HCT116 (cell line): ENCODE results near the gene CD84. TPM values are rescaled to one million over a fixed set of nuclear protein-coding genes. Genes with fewer than 3 reads are reported as not detected.

Source experiments
- ATAC-seq: fragments of 200-7000 bp; cut with Tn5 transposase; 2 replicates; pipeline ENCODE4 v1.9.1; 2020; ENCODE audit warnings: mild to moderate bottlenecking, moderate library complexity
- BruUV-seq: library from RNA; stranded (reverse); fragments of 400-500 nt; replicated peaks from 2 replicates; lab custom pipeline; 2021; lab: Mats Ljungman, UMichigan
- CTCF ChIA-PET: fragments of 300-600 bp; sonication (Branson Sonifier 250); formaldehyde crosslinking; loops from one replicate; lab custom pipeline; 2021; ENCODE audit warnings: antibody characterized with exemption; lab: Charles Lee
- POLR2A ChIA-PET: fragments of 300-600, 350-600 bp; sonication (Branson Sonifier 250); formaldehyde crosslinking; loops from one replicate; lab custom pipeline; 2021; ENCODE audit warnings: antibody characterized with exemption; lab: Charles Lee
- RAD21 ChIA-PET, 2 experiments: fragments of 300-600 bp; sonication (Branson Sonifier 250); formaldehyde crosslinking; loops; one replicate each; lab custom pipeline; 2023; ENCODE audit warnings: low total read pairs in 2 of 2; ENCODE audit not compliant: uncharacterized antibody in 2 of 2, unreplicated experiment in 2 of 2, low non-redundant PET in 1 of 2; lab: Charles Lee
- DNase-seq: peaks from one replicate; pipeline ENCODE4 v3.0.0-alpha.2; 2010; ENCODE audit warnings: low read depth, low spot score
- H2AFZ ChIP-seq: fragments of 200-600 bp; shearing (Covaris generic), sonication (generic); 2 replicates; pipeline ENCODE4 v1.6.1; 2017; ENCODE audit warnings: low read depth, mixed run types, mixed read lengths, antibody characterized with exemption, low read length; ENCODE audit not compliant: poor library complexity, severe bottlenecking
- H3K27ac ChIP-seq: 2 replicates; pipeline ENCODE4 v1.5.1; 2012; ENCODE audit warnings: low read depth, low read length
- H3K27me3 ChIP-seq: fragments of 200-600 bp; sonication (generic); 2 replicates; pipeline ENCODE4 v1.6.1; 2016; ENCODE audit warnings: mixed run types, low read length, mixed read lengths; ENCODE audit not compliant: insufficient read depth
- H3K36me3 ChIP-seq, 2 experiments: fragments of 200-500 bp in 1 of 2; fragments of 200-600 bp in 1 of 2; sonication (Bioruptor generic) in 1 of 2; sonication (generic) in 1 of 2; 2 replicates each; pipeline versions ENCODE4 v1.5.1 to v1.6.1; 2014 to 2016; ENCODE audit warnings: low read length in 2 of 2, inconsistent platforms in 1 of 2, mixed read lengths in 1 of 2, mixed run types in 1 of 2; ENCODE audit not compliant: insufficient read depth in 2 of 2, control insufficient read depth in 1 of 2
- H3K4me1 ChIP-seq, 2 experiments: fragments of 200-600 bp in 1 of 2; sonication (generic) in 1 of 2; 2 replicates each; pipeline versions ENCODE4 v1.5.1 to v1.6.1; 2012 to 2017; ENCODE audit warnings: low read length in 2 of 2, inconsistent platforms in 1 of 2, mild to moderate bottlenecking in 1 of 2, mixed read lengths in 1 of 2, mixed run types in 1 of 2, moderate library complexity in 1 of 2; ENCODE audit not compliant: insufficient read depth in 2 of 2, control insufficient read depth in 1 of 2
- H3K4me2 ChIP-seq: fragments of 200-600 bp; sonication (generic); 2 replicates; pipeline ENCODE4 v1.6.1; 2017; ENCODE audit warnings: mixed run types, low read length, mixed read lengths
- H3K4me3 ChIP-seq, 2 experiments: fragments of 200-600 bp in 1 of 2; sonication (generic) in 1 of 2; replicated peaks in 1 of 2; 2 replicates each; pipeline ENCODE4 v1.5.1; 2011 to 2016; ENCODE audit warnings: low read length in 2 of 2, control low read depth in 1 of 2, low read depth in 1 of 2, mild to moderate bottlenecking in 1 of 2, mixed read lengths in 1 of 2, mixed run types in 1 of 2
- H3K79me2 ChIP-seq: fragments of 200-600 bp; sonication (generic); 2 replicates; pipeline ENCODE4 v1.6.1; 2017; ENCODE audit warnings: mild to moderate bottlenecking, mixed run types, low read length, moderate library complexity, mixed read lengths; ENCODE audit not compliant: insufficient read depth
- H3K9ac ChIP-seq: fragments of 200-600 bp; sonication (generic); 2 replicates; pipeline ENCODE4 v1.6.1; 2016; ENCODE audit warnings: low read length, mixed read lengths
- H3K9me2 ChIP-seq: fragments of 200-600 bp; sonication (generic), shearing (Covaris generic); 2 replicates; pipeline ENCODE4 v1.6.1; 2017; ENCODE audit warnings: mixed run types, mild to moderate bottlenecking, moderate library complexity; ENCODE audit not compliant: insufficient read depth
- H3K9me3 ChIP-seq, 2 experiments: fragments of 200-500 bp in 1 of 2; fragments of 200-600 bp in 1 of 2; sonication (Bioruptor generic) in 1 of 2; sonication (generic) in 1 of 2; 2 replicates each; pipeline ENCODE4 v1.6.1; 2014 to 2017; ENCODE audit warnings: low read length in 2 of 2, mixed read lengths in 2 of 2, inconsistent platforms in 1 of 2, low read depth in 1 of 2, mild to moderate bottlenecking in 1 of 2, mixed run types in 1 of 2, moderate library complexity in 1 of 2; ENCODE audit not compliant: control insufficient read depth in 1 of 2, insufficient read depth in 1 of 2
- H4K20me1 ChIP-seq: fragments of 200-600 bp; sonication (generic), shearing (Covaris generic); 2 replicates; pipeline ENCODE4 v1.6.1; 2017; ENCODE audit warnings: mixed run types, mild to moderate bottlenecking, moderate library complexity; ENCODE audit not compliant: insufficient read depth
- ATF3 ChIP-seq: IDR thresholded peaks from 2 replicates; pipeline ENCODE4 v1.6.1; 2012
- ELF1 ChIP-seq: IDR thresholded peaks from 2 replicates; pipeline ENCODE4 v1.6.1; 2012; ENCODE audit warnings: low read depth, borderline replicate concordance
- EZH2 ChIP-seq: fragments of 200-600 bp; sonication (generic); IDR thresholded peaks from 2 replicates; pipeline ENCODE4 v1.6.1; 2017; ENCODE audit warnings: antibody characterized with exemption, mixed run types
- FOSL1 ChIP-seq: IDR thresholded peaks from 2 replicates; pipeline ENCODE4 v1.6.1; 2012; ENCODE audit warnings: low read depth
- JUND ChIP-seq: IDR thresholded peaks from 2 replicates; pipeline ENCODE4 v1.6.1; 2012
- MAX ChIP-seq: IDR thresholded peaks from 2 replicates; pipeline ENCODE4 v1.6.1; 2012
- POLR2AphosphoS5 ChIP-seq: IDR thresholded peaks from 2 replicates; pipeline ENCODE4 v1.6.1; 2011; ENCODE audit warnings: mild to moderate bottlenecking, low read depth, low read length, moderate library complexity
- RAD21 ChIP-seq: IDR thresholded peaks from 2 replicates; pipeline ENCODE4 v1.6.1; 2012; ENCODE audit warnings: low read depth, mild to moderate bottlenecking
- REST ChIP-seq: IDR thresholded peaks from 2 replicates; pipeline ENCODE4 v1.6.1; 2012; ENCODE audit warnings: low read depth
- SIN3A ChIP-seq: IDR thresholded peaks from 2 replicates; pipeline ENCODE4 v1.6.1; 2012; ENCODE audit warnings: low read depth
- SP1 ChIP-seq: IDR thresholded peaks from 2 replicates; pipeline ENCODE4 v1.6.1; 2012; ENCODE audit warnings: low read depth
- SRF ChIP-seq: IDR thresholded peaks from 2 replicates; pipeline ENCODE4 v1.6.1; 2012; ENCODE audit warnings: low read depth
- TCF7L2 ChIP-seq: IDR thresholded peaks from 2 replicates; pipeline ENCODE4 v1.7.0; 2011; ENCODE audit warnings: borderline replicate concordance, inconsistent platforms; ENCODE audit not compliant: insufficient read depth, insufficient read length; ENCODE audit errors: extremely low read depth
- YY1 ChIP-seq: IDR thresholded peaks from 2 replicates; pipeline ENCODE4 v1.6.1; 2011; ENCODE audit warnings: low read length, low read depth, moderate library complexity, mild to moderate bottlenecking; ENCODE audit not compliant: insufficient replicate concordance; ENCODE audit errors: extremely low read depth
- ZBTB33 ChIP-seq: IDR thresholded peaks from 2 replicates; pipeline ENCODE4 v1.6.1; 2011; ENCODE audit warnings: mild to moderate bottlenecking, low read length, moderate library complexity; ENCODE audit not compliant: insufficient replicate concordance; ENCODE audit errors: extremely low read depth
- ZFX ChIP-seq: fragments of 450-650 bp; IDR thresholded peaks from 2 replicates; pipeline ENCODE4 v1.6.1; 2017
- ZNF274 ChIP-seq: fragments of 200-500 bp; sonication (Bioruptor generic); IDR thresholded peaks from 2 replicates; pipeline ENCODE4 v1.6.1; 2014; ENCODE audit warnings: mild to moderate bottlenecking, low read depth, low read length, inconsistent platforms
- intact Hi-C: fragments of 100-400 bp; cut with micrococcal nuclease; formaldehyde crosslinking; loops from 2 replicates; pipeline ENCODE4 v1.10.0; 2022
- total RNA-seq: library from RNA; stranded (reverse); gene quantifications from one replicate; pipeline ENCODE4 v1.2.1, GENCODE V29; 2021; ENCODE audit not compliant: unreplicated experiment

Gene CD84
- total RNA-seq, 1 experiment from 2014 or later: 0.02 TPM

- RAD21 ChIA-PET: no interaction called here
- no peak for DNase-seq
- H3K27ac ChIP-seq: no peak overlapping the region
- no peaks in the 10 kb centered on the region for H3K36me3 ChIP-seq
- H3K4me1 ChIP-seq: no peaks in the 10 kb centered on the region
- no peak for TF ChIP-seq JUND
- no peak for TF ChIP-seq SRF
- TF ChIP-seq FOSL1: no peak
- no peak for TF ChIP-seq MAX
- TF ChIP-seq SIN3A: no peak
- no peak for TF ChIP-seq SP1
- no peak for TF ChIP-seq REST
- TF ChIP-seq TCF7L2: no peak
- TF ChIP-seq YY1: no peak
- no peak for TF ChIP-seq ZFX
- no peak for TF ChIP-seq EZH2
- TF ChIP-seq ELF1: no peak
- no peak for TF ChIP-seq POLR2AphosphoS5
- TF ChIP-seq ZBTB33: no peak
- TF ChIP-seq ZNF274: no peak
- TF ChIP-seq RAD21: no peak
- TF ChIP-seq ATF3: no peak
- POLR2A ChIA-PET: no interaction called here
- CTCF ChIA-PET: no interaction called here
- H3K79me2 ChIP-seq: no peaks in the 10 kb centered on the region
- intact Hi-C loops: no loop called here
- H3K9me3 ChIP-seq: no peaks in the 10 kb centered on the region
- no peak overlapping the region for H2AFZ ChIP-seq
- H3K9ac ChIP-seq: no peak overlapping the region
- H3K4me3 ChIP-seq: no peak overlapping the region
- no peaks in the 10 kb centered on the region for H4K20me1 ChIP-seq
- no TSS peak for BruUV-seq
- no peaks in the 10 kb centered on the region for H3K27me3 ChIP-seq
- H3K9me2 ChIP-seq: no peaks in the 10 kb centered on the region
- H3K4me2 ChIP-seq: no peak overlapping the region
- ATAC-seq: no peak
Measured at GRCh38 chr1:160580221-160580812, 1.0 kb upstream of the CD84 start.
